ENCODE data around the gene MFSD2A. TPM values are rescaled to one million over a fixed set of nuclear protein-coding genes. Genes with fewer than 3 reads are reported as not detected.
A peak's percentile ranks its signal among the peaks of the same experiment; 100 is the strongest.
"Not testable (repeated sequence)": the region's sequence is repeated elsewhere in the genome, so short reads cannot be mapped to it uniquely, and the experiment has no call there.

Gene MFSD2A
- total RNA-seq, 1 donor from 2014 or later: 28.5 TPM

- no peak for DNase-seq (ENCODE audit: low spot score)
These were observed 14.1 kb downstream of the MFSD2A start for GRCh38 chr1:39969048-39969447.

- no peak for DNase-seq (ENCODE audit: low spot score)
These were observed 14.8 kb downstream of the MFSD2A start for GRCh38 chr1:39969531-39970270.

GRCh38 chr1:39970274-39970673, 15.3 kb downstream of the MFSD2A start:
- peak; percentile 79 for DNase-seq (ENCODE audit: low spot score)

GRCh38 chr1:39971138-39971537, 16.2 kb downstream of the MFSD2A start:
- no peak for DNase-seq (ENCODE audit: low spot score)

GRCh38 chr1:39973503-39974135, 18.7 kb downstream of the MFSD2A start:
- peak; percentile 80 for DNase-seq (ENCODE audit: low spot score)

GRCh38 chr1:39976732-39977131, 21.8 kb downstream of the MFSD2A start:
- no peak for DNase-seq (ENCODE audit: low spot score)

- DNase-seq (ENCODE audit: low spot score): no peak
These were observed 22.3 kb downstream of the MFSD2A start for GRCh38 chr1:39977202-39977601.

- DNase-seq (ENCODE audit: low spot score): no peak
These were observed 24.7 kb downstream of the MFSD2A start for GRCh38 chr1:39979654-39980053.

- peak; percentile 68 for DNase-seq (ENCODE audit: low spot score)
These were observed 25.8 kb downstream of the MFSD2A start for GRCh38 chr1:39980555-39981313.

GRCh38 chr1:39981385-39981784, 26.4 kb downstream of the MFSD2A start:
- DNase-seq (ENCODE audit: low spot score): no peak

- DNase-seq (ENCODE audit: low spot score): no peak
These were observed 27.0 kb downstream of the MFSD2A start for GRCh38 chr1:39981945-39982344.

- DNase-seq (ENCODE audit: low spot score): not testable (repeated sequence)
These were observed 29.5 kb downstream of the MFSD2A start for GRCh38 chr1:39984480-39984879.

GRCh38 chr1:39984951-39985350, 30.0 kb downstream of the MFSD2A start:
- no peak for DNase-seq (ENCODE audit: low spot score)

GRCh38 chr1:39987869-39988268, 32.9 kb downstream of the MFSD2A start:
- no peak for DNase-seq (ENCODE audit: low spot score)

- peak; percentile 77 for DNase-seq (ENCODE audit: low spot score)
These were observed 33.8 kb downstream of the MFSD2A start for GRCh38 chr1:39988618-39989343.

- no peak for DNase-seq (ENCODE audit: low spot score)
These were observed 35.5 kb downstream of the MFSD2A start for GRCh38 chr1:39990428-39990827.

- no peak for DNase-seq (ENCODE audit: low spot score)
These were observed 37.3 kb downstream of the MFSD2A start for GRCh38 chr1:39992234-39992633.

GRCh38 chr1:39992888-39993287, 37.9 kb downstream of the MFSD2A start:
- no peak for DNase-seq (ENCODE audit: low spot score)

- DNase-seq (ENCODE audit: low spot score): no peak
These were observed 41.0 kb downstream of the MFSD2A start for GRCh38 chr1:39995973-39996393.

- DNase-seq (ENCODE audit: low spot score): no peak
These were observed 41.6 kb downstream of the MFSD2A start for GRCh38 chr1:39996396-39997004.

- DNase-seq (ENCODE audit: low spot score): no peak
These were observed 46.5 kb downstream of the MFSD2A start for GRCh38 chr1:40001456-40001855.

All from ureter (tissue), 1 donor.